ENCODE results near the gene CRAMP1.

Gene CRAMP1

GRCh38 chr16:1654505-1655268 lies 42.5 kb downstream of the CRAMP1 start:
- DNase-seq (ENCODE audit: low read depth), result no peak

GRCh38 chr16:1655269-1655807 lies 43.2 kb downstream of the CRAMP1 start:
- H3K4me3 ChIP-seq (ENCODE audit: low read depth, low read length), result no peak overlapping the region
- no peak for TF ChIP-seq CTCF (IDR thresholded peaks at IDR 0.05; ENCODE audit: control insufficient read depth, extremely low read depth, insufficient read depth)
- DNase-seq (ENCODE audit: low read depth), result no peak

More at GRCh38 chr16:1654505-1655268, 42.5 kb downstream of the CRAMP1 start:
- no peak for TF ChIP-seq CTCF (IDR thresholded peaks at IDR 0.05; ENCODE audit: control insufficient read depth, extremely low read depth, insufficient read depth)
- no peak overlapping the region for H3K4me3 ChIP-seq (ENCODE audit: low read depth, low read length)

- H3K4me3 ChIP-seq (ENCODE audit: low read depth, low read length), result no peak overlapping the region
- TF ChIP-seq CTCF (IDR thresholded peaks at IDR 0.05; ENCODE audit: control insufficient read depth, extremely low read depth, insufficient read depth), result no peak
- DNase-seq (ENCODE audit: low read depth), result no peak
Observed at GRCh38 chr16:1655909-1656807, 44.0 kb downstream of the CRAMP1 start.

GRCh38 chr16:1656808-1657617 lies 44.9 kb downstream of the CRAMP1 start:
- no peak for TF ChIP-seq CTCF (IDR thresholded peaks at IDR 0.05; ENCODE audit: control insufficient read depth, extremely low read depth, insufficient read depth)
- DNase-seq (ENCODE audit: low read depth), result no peak
- no peak overlapping the region for H3K4me3 ChIP-seq (ENCODE audit: low read depth, low read length)

- no peak for DNase-seq (ENCODE audit: low read depth)
- TF ChIP-seq CTCF (IDR thresholded peaks at IDR 0.05; ENCODE audit: control insufficient read depth, extremely low read depth, insufficient read depth), result no peak
- no peak overlapping the region for H3K4me3 ChIP-seq (ENCODE audit: low read depth, low read length)
Observed at GRCh38 chr16:1657841-1658240, 45.7 kb downstream of the CRAMP1 start.

GRCh38 chr16:1659031-1659430 lies 46.9 kb downstream of the CRAMP1 start:
- DNase-seq (ENCODE audit: low read depth), result no peak
- no peak overlapping the region for H3K4me3 ChIP-seq (ENCODE audit: low read depth, low read length)
- TF ChIP-seq CTCF (IDR thresholded peaks at IDR 0.05; ENCODE audit: control insufficient read depth, extremely low read depth, insufficient read depth), result no peak

All from LNCaP clone FGC (cell line).